Liver (tissue), 3 donors: Measurements from ENCODE around the gene BCAS1.

Source experiments
- GABPA ChIP-seq, 2 donors: IDR thresholded peaks in 1 of 2; conservative IDR thresholded peaks in 1 of 2; 2 replicates each; pipeline ENCODE4 v1.6.1; 2016; ENCODE audit warnings: antibody characterized with exemption in 2 of 2, mild to moderate bottlenecking in 1 of 2, moderate library complexity in 1 of 2
- JUND ChIP-seq, 2 donors: IDR thresholded peaks; 2 replicates each; pipeline ENCODE4 v1.6.1; 2016; ENCODE audit warnings: antibody characterized with exemption in 2 of 2
- NR2F2 ChIP-seq: IDR thresholded peaks from 2 replicates; pipeline ENCODE4 v1.6.1; 2016; ENCODE audit warnings: antibody characterized with exemption
- RAD21 ChIP-seq, 2 donors: IDR thresholded peaks; 2 replicates each; pipeline ENCODE4 v1.6.1; 2016; ENCODE audit warnings: antibody characterized with exemption in 2 of 2, mild to moderate bottlenecking in 2 of 2
- RXRA ChIP-seq, 2 donors: IDR thresholded peaks; 2 replicates each; pipeline ENCODE4 v1.6.1; 2017 to 2018; ENCODE audit warnings: antibody characterized with exemption in 2 of 2, mild to moderate bottlenecking in 1 of 2
- SP1 ChIP-seq: IDR thresholded peaks from 2 replicates; pipeline ENCODE4 v1.6.1; 2018; ENCODE audit warnings: antibody characterized with exemption, mild to moderate bottlenecking
- TAF1 ChIP-seq: conservative IDR thresholded peaks from 2 replicates; pipeline ENCODE4 v1.6.1; 2016; ENCODE audit warnings: antibody characterized with exemption, mild to moderate bottlenecking
- YY1 ChIP-seq: IDR thresholded peaks from 2 replicates; pipeline ENCODE4 v1.6.1; 2016; ENCODE audit warnings: antibody characterized with exemption, mild to moderate bottlenecking
- TF ChIP-seq, protein P1 (sequence below): IDR thresholded peaks from 2 replicates; pipeline ENCODE4 v1.6.1; 2016; ENCODE audit warnings: antibody characterized with exemption, mild to moderate bottlenecking
- TF ChIP-seq, protein P2 (sequence below): fragments of 150-350 bp; IDR thresholded peaks from 2 replicates; pipeline ENCODE4 v1.5.1; 2017; ENCODE audit warnings: improper control_type of control experiment, low read depth, low read length; ENCODE audit not compliant: missing input control
- TF ChIP-seq, protein P3 (sequence below): IDR thresholded peaks from 2 replicates; pipeline ENCODE4 v1.6.1; 2016; ENCODE audit warnings: antibody characterized with exemption
- donor health status: healthy.
- donor health status: healthy.

DNA sequence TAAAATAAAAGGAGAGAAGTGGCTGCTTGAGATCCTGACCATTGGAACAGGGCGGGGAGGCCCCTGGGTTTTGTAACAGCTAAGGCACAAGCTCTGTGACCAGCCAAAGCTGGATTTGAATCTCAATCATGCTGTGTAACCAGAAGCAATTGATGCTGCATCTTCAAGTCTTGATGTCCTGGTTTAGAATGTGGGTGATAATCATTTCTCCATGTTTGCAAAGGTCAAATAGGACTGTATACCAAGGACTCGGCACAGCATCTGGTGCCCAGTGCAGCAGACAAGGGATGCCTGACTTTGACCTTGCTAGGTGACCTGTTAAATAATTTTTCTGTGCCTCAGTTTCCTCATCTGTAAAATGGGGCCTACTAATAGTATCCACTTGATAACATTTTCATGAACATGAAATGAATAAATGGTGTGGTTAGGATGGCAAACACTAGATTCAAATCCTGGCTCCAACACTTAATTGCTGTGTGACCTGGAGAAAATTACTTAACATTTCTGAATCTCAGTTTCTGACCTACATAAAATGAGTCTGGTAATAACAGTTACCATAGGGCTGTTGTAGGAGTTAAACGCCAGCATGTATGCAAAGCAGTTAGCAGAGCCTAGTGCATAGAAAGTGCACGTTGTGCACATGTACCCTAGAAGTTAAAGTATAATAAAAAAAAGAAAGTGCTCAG, 46.3 kb upstream of the BCAS1 start:
- TF ChIP-seq, protein P1, sequence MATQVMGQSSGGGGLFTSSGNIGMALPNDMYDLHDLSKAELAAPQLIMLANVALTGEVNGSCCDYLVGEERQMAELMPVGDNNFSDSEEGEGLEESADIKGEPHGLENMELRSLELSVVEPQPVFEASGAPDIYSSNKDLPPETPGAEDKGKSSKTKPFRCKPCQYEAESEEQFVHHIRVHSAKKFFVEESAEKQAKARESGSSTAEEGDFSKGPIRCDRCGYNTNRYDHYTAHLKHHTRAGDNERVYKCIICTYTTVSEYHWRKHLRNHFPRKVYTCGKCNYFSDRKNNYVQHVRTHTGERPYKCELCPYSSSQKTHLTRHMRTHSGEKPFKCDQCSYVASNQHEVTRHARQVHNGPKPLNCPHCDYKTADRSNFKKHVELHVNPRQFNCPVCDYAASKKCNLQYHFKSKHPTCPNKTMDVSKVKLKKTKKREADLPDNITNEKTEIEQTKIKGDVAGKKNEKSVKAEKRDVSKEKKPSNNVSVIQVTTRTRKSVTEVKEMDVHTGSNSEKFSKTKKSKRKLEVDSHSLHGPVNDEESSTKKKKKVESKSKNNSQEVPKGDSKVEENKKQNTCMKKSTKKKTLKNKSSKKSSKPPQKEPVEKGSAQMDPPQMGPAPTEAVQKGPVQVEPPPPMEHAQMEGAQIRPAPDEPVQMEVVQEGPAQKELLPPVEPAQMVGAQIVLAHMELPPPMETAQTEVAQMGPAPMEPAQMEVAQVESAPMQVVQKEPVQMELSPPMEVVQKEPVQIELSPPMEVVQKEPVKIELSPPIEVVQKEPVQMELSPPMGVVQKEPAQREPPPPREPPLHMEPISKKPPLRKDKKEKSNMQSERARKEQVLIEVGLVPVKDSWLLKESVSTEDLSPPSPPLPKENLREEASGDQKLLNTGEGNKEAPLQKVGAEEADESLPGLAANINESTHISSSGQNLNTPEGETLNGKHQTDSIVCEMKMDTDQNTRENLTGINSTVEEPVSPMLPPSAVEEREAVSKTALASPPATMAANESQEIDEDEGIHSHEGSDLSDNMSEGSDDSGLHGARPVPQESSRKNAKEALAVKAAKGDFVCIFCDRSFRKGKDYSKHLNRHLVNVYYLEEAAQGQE = no peak
- TF ChIP-seq, protein P2, sequence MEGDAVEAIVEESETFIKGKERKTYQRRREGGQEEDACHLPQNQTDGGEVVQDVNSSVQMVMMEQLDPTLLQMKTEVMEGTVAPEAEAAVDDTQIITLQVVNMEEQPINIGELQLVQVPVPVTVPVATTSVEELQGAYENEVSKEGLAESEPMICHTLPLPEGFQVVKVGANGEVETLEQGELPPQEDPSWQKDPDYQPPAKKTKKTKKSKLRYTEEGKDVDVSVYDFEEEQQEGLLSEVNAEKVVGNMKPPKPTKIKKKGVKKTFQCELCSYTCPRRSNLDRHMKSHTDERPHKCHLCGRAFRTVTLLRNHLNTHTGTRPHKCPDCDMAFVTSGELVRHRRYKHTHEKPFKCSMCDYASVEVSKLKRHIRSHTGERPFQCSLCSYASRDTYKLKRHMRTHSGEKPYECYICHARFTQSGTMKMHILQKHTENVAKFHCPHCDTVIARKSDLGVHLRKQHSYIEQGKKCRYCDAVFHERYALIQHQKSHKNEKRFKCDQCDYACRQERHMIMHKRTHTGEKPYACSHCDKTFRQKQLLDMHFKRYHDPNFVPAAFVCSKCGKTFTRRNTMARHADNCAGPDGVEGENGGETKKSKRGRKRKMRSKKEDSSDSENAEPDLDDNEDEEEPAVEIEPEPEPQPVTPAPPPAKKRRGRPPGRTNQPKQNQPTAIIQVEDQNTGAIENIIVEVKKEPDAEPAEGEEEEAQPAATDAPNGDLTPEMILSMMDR = no peak
- no peak for TF ChIP-seq YY1
- TF ChIP-seq GABPA (IDR thresholded peaks at IDR 0.05 in 1 of 2, conservative IDR thresholded peaks at IDR 0.05 in 1 of 2) = no peak
- TF ChIP-seq SP1 = no peak
- no peak for TF ChIP-seq NR2F2
- no peak for TF ChIP-seq RAD21 (IDR thresholded peaks at IDR 0.05)
- no peak for TF ChIP-seq RXRA (IDR thresholded peaks at IDR 0.05)
- TF ChIP-seq JUND (IDR thresholded peaks at IDR 0.05) = no peak
- TF ChIP-seq TAF1 = no peak
- TF ChIP-seq, protein P3, sequence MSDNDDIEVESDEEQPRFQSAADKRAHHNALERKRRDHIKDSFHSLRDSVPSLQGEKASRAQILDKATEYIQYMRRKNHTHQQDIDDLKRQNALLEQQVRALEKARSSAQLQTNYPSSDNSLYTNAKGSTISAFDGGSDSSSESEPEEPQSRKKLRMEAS = no peak
